GM12878 (cell line): ENCODE results near the gene RBM18. TPM values are rescaled to one million over a fixed set of nuclear protein-coding genes. Genes with fewer than 3 reads are reported as not detected.

Source experiments
- ATAC-seq: fragments of 200-7000 bp; cut with Tn5 transposase; 3 replicates; pipeline ENCODE4 v1.9.1; 2020; ENCODE audit warnings: mild to moderate bottlenecking, moderate library complexity
- BruUV-seq: library from RNA; stranded (reverse); fragments of 400-500 nt; replicated peaks from 2 replicates; lab custom pipeline; 2021; lab: Mats Ljungman, UMichigan
- CTCF ChIA-PET: fragments of 300-600 bp; sonication (Branson Sonifier 250); formaldehyde crosslinking; extraction: SDS; loops from one replicate; lab custom pipeline; 2021; ENCODE audit warnings: inconsistent platforms; lab: Yijun Ruan, JAX
- POLR2A ChIA-PET: fragments of 350-600 bp; formaldehyde crosslinking; extraction: SDS; loops from one replicate; lab custom pipeline; 2021; ENCODE audit warnings: inconsistent platforms; lab: Charles Lee
- RAD21 ChIA-PET: fragments of 300-600 bp; sonication (Branson Sonifier 250); formaldehyde crosslinking; loops from one replicate; lab custom pipeline; 2023; ENCODE audit warnings: antibody characterized with exemption; ENCODE audit not compliant: unreplicated experiment; lab: Charles Lee
- SMC1A ChIA-PET: fragments of 300-600 bp; sonication (Branson Sonifier 250); formaldehyde crosslinking; loops from one replicate; lab custom pipeline; 2023; ENCODE audit not compliant: unreplicated experiment, uncharacterized antibody; lab: Charles Lee
- DNase-seq: peaks from one replicate; pipeline ENCODE4 v3.0.0-alpha.2; 2011; ENCODE audit warnings: low read depth, low spot score
- FAIRE-seq: peaks from 3 replicates; lab custom pipeline; 2011; peaks lifted over from hg19 to GRCh38; lab: Jason Lieb, UNC
- H2AFZ ChIP-seq: 2 replicates; pipeline ENCODE4 v1.6.0; 2011; ENCODE audit warnings: low read depth, low read length, control low read depth; ENCODE audit not compliant: control insufficient read depth
- H3K27ac ChIP-seq: 2 replicates; pipeline ENCODE4 v1.5.1; 2011; ENCODE audit warnings: control low read depth; ENCODE audit not compliant: control insufficient read depth, insufficient read depth
- H3K27me3 ChIP-seq, 2 experiments: replicated peaks in 1 of 2; 2 replicates each; pipeline versions ENCODE4 v1.6.0 to v1.6.1; 2011; ENCODE audit warnings: low read length in 1 of 2; ENCODE audit not compliant: control insufficient read depth in 2 of 2, insufficient read depth in 2 of 2
- H3K36me3 ChIP-seq, 2 experiments: 2 replicates each; pipeline ENCODE4 v1.5.1; 2011; ENCODE audit warnings: low read length in 1 of 2; ENCODE audit not compliant: control insufficient read depth in 2 of 2, insufficient read depth in 2 of 2
- H3K4me1 ChIP-seq: 2 replicates; pipeline ENCODE4 v1.6.1; 2011; ENCODE audit warnings: mild to moderate bottlenecking, low read length, moderate library complexity, mixed read lengths; ENCODE audit not compliant: control insufficient read depth, insufficient read depth
- H3K4me2 ChIP-seq: 2 replicates; pipeline ENCODE4 v1.6.0; 2011; ENCODE audit warnings: control low read depth; ENCODE audit not compliant: control insufficient read depth, insufficient read depth
- H3K4me3 ChIP-seq: fragments of 200-600 bp; sonication (generic); 2 replicates; pipeline ENCODE4 v1.5.1; 2016
- H3K79me2 ChIP-seq: 2 replicates; pipeline ENCODE4 v1.6.0; 2011; ENCODE audit warnings: low read length; ENCODE audit not compliant: control insufficient read depth, insufficient read depth
- H3K9ac ChIP-seq: 2 replicates; pipeline ENCODE4 v1.8.0; 2011; ENCODE audit warnings: low read length, control low read depth, mixed read lengths; ENCODE audit not compliant: control insufficient read depth, insufficient read depth
- H3K9me3 ChIP-seq: replicated peaks from 3 replicates; pipeline ENCODE4 v1.5.1; 2011; ENCODE audit warnings: mild to moderate bottlenecking, low read length; ENCODE audit not compliant: control insufficient read depth, insufficient read depth
- H4K20me1 ChIP-seq: 2 replicates; pipeline ENCODE4 v1.6.0; 2011; ENCODE audit not compliant: control insufficient read depth, insufficient read depth
- BACH1 ChIP-seq: fragments of 450-650 bp; IDR thresholded peaks from 2 replicates; pipeline ENCODE4 v1.6.1; 2017; ENCODE audit warnings: mild to moderate bottlenecking, borderline replicate concordance
- CBFB ChIP-seq: IDR thresholded peaks from 2 replicates; pipeline ENCODE4 v1.6.1; 2016; ENCODE audit warnings: antibody characterized with exemption, low read depth
- CUX1 ChIP-seq: IDR thresholded peaks from 2 replicates; pipeline ENCODE4 v1.6.1; 2012; ENCODE audit warnings: improper control_type of control experiment, low read depth, low read length; ENCODE audit not compliant: insufficient replicate concordance
- HCFC1 ChIP-seq: fragments of 150-350 bp; IDR thresholded peaks from 2 replicates; pipeline ENCODE4 v1.6.1; 2014; ENCODE audit warnings: low read length
- HDGF ChIP-seq: fragments of 450-650 bp; IDR thresholded peaks from 2 replicates; pipeline ENCODE4 v1.6.1; 2016; ENCODE audit warnings: antibody characterized with exemption
- IKZF2 ChIP-seq, 2 experiments: fragments of 450-650 bp; IDR thresholded peaks; 2 replicates each; pipeline ENCODE4 v1.6.1; 2017; ENCODE audit warnings: mild to moderate bottlenecking in 2 of 2, moderate library complexity in 2 of 2
- NFYB ChIP-seq: IDR thresholded peaks from 2 replicates; pipeline ENCODE4 v1.6.1; 2011; ENCODE audit warnings: low read depth, mild to moderate bottlenecking, low read length, improper control_type of control experiment, moderate library complexity; ENCODE audit not compliant: insufficient read depth
- PBX3 ChIP-seq: IDR thresholded peaks from 2 replicates; pipeline ENCODE4 v1.6.1; 2011; ENCODE audit warnings: mild to moderate bottlenecking, low read depth, low read length, moderate library complexity; ENCODE audit not compliant: insufficient replicate concordance
- SUZ12 ChIP-seq: fragments of 200-600 bp; sonication (generic); IDR thresholded peaks from one replicate; pipeline ENCODE4 v1.6.1; 2018; ENCODE audit warnings: antibody characterized with exemption, mild to moderate bottlenecking; ENCODE audit not compliant: unreplicated experiment
- TCF7 ChIP-seq: IDR thresholded peaks from 2 replicates; pipeline ENCODE4 v1.6.1; 2014; ENCODE audit warnings: antibody characterized with exemption, borderline replicate concordance
- ZBED1 ChIP-seq: IDR thresholded peaks from 2 replicates; pipeline ENCODE4 v1.6.1; 2016; ENCODE audit warnings: borderline replicate concordance
- WGBS: methylation state at CpG from one replicate; pipeline ENCODE4 v1.1.6; 2016; ENCODE audit warnings: low lambda C conversion rate; ENCODE audit not compliant: insufficient replicate concordance, insufficient coverage; ENCODE audit errors: missing lambda C conversion rate; 5-methylcytosine and 5-hydroxymethylcytosine counted together
- in situ Hi-C: fragments of 300-500 bp; cut with MboI; formaldehyde crosslinking; loops from 9 replicates; pipeline ENCODE4 v1.14.3; 2018; ENCODE audit warnings: mixed read lengths
- intact Hi-C: fragments of 100-400 bp; cut with micrococcal nuclease; formaldehyde crosslinking; loops from one replicate; pipeline ENCODE4 v1.14.2; 2022; ENCODE audit not compliant: unreplicated experiment
- polyA plus RNA-seq, 11 experiments: library from polyadenylated mRNA; depleted of rRNA in 4 of 11; unstranded in 6 of 11; stranded (reverse) in 5 of 11; fragments of >200 nt; fragmentation: Nextera tagmentation in 4 of 11; fragmentation: Illumina TruSeq in 1 of 11; extraction: Ambion mirVana in 4 of 11; extraction: Trizol in 1 of 11; gene quantifications; 1 replicate in 1 of 11; 2 replicates in 10 of 11; pipeline versions ENCODE4 v1.2.1 to v1.2.3, GENCODE V29; 2011 to 2016; ENCODE audit warnings: inconsistent platforms in 2 of 11, missing spikeins in 2 of 11, low read depth in 1 of 11
- total RNA-seq, 4 experiments: library from RNA; depleted of rRNA in 3 of 4; stranded (reverse); fragments of >200 nt in 3 of 4; fragmentation: Illumina TruSeq in 1 of 4; extraction: Trizol in 1 of 4; gene quantifications; 2 replicates each; pipeline versions ENCODE4 v1.2.1 to v1.2.3, GENCODE V29; 2013 to 2021
- TF ChIP-seq, protein P1 (sequence below): fragments of 450-650 bp; IDR thresholded peaks from 2 replicates; pipeline ENCODE4 v1.6.1; 2017; ENCODE audit warnings: mild to moderate bottlenecking, low read depth, inconsistent platforms; ENCODE audit not compliant: poor library complexity, severe bottlenecking
- TF ChIP-seq, protein P2 (sequence below): fragments of 150-350 bp; IDR thresholded peaks from 2 replicates; pipeline ENCODE4 v1.6.1; 2014; ENCODE audit warnings: mild to moderate bottlenecking, low read depth, low read length

RBM18 gene
- total and polyA plus RNA-seq, 10 of the 15 experiments (the other 5 are each of a cell fraction or from before 2014, with no cell fraction given): 6.4 to 46.8 (median 30.4) TPM

- TF ChIP-seq, protein P1, sequence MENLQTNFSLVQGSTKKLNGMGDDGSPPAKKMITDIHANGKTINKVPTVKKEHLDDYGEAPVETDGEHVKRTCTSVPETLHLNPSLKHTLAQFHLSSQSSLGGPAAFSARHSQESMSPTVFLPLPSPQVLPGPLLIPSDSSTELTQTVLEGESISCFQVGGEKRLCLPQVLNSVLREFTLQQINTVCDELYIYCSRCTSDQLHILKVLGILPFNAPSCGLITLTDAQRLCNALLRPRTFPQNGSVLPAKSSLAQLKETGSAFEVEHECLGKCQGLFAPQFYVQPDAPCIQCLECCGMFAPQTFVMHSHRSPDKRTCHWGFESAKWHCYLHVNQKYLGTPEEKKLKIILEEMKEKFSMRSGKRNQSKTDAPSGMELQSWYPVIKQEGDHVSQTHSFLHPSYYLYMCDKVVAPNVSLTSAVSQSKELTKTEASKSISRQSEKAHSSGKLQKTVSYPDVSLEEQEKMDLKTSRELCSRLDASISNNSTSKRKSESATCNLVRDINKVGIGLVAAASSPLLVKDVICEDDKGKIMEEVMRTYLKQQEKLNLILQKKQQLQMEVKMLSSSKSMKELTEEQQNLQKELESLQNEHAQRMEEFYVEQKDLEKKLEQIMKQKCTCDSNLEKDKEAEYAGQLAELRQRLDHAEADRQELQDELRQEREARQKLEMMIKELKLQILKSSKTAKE: no peak
Observed at GRCh38 chr9:122246666-122247065, 18.0 kb downstream of the RBM18 start (continued).

DNA sequence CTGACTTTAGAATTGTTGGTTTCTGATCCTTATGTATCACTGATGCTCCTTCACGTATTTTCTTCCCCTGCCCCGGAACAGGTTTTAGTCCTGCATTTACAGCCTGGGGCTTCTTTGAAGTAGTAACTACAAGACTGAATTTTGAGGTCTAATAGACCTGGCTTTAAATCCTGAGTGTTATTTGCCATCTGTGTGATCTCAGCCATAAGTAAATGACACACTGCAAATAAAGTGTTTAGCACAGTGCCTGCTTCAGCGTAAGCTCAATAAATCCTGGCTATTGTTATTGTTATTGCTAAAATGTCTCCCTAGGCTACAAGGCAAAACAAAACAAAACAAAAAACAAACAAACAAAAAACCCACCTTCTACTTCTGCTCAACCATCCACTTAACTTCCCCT lies 20.3 kb downstream of the RBM18 start:
- 67% methylated on average over 3 of the region's 3 CpGs for WGBS
- ATAC-seq: no peak
- no TSS peak for BruUV-seq
- Histone ChIP-seq H4K20me1 (no peaks in the 10 kb centered on the region), H3K9ac (no peak overlapping the region), H3K9me3 (no peaks in the 10 kb centered on the region), H2AFZ (no peak overlapping the region), H3K79me2 (no peaks in the 10 kb centered on the region), H3K4me1 (no peaks in the 10 kb centered on the region), H3K4me3 (no peak overlapping the region), H3K36me3 (peaks cover 4 to 19% of the 10 kb centered on the region in 2 experiments), H3K4me2 (no peak overlapping the region), H3K27me3 (no peaks in the 10 kb centered on the region), H3K27ac (no peak overlapping the region)
- in situ Hi-C loops (no loop called here), intact Hi-C loops (no loop called here)
- no peak for DNase-seq
- CTCF ChIA-PET: interaction anchor here (1.5 kb wide), 1 partner anchor 8 kb away, joined by 3 read pairs; no protein-coding TSS in a partner anchor
- SMC1A ChIA-PET: no interaction called here
- no peak for FAIRE-seq
- POLR2A ChIA-PET: no interaction called here
- RAD21 ChIA-PET: no interaction called here
- TF ChIP-seq ZBED1 (no peak), BACH1 (no peak), HDGF (no peak), TCF7 (no peak), HCFC1 (no peak), NFYB (no peak), CUX1 (no peak), CBFB (no peak), SUZ12 (no peak), IKZF2 (IDR thresholded peaks at IDR 0.05) (no peak), PBX3 (no peak)
- TF ChIP-seq, protein P2, sequence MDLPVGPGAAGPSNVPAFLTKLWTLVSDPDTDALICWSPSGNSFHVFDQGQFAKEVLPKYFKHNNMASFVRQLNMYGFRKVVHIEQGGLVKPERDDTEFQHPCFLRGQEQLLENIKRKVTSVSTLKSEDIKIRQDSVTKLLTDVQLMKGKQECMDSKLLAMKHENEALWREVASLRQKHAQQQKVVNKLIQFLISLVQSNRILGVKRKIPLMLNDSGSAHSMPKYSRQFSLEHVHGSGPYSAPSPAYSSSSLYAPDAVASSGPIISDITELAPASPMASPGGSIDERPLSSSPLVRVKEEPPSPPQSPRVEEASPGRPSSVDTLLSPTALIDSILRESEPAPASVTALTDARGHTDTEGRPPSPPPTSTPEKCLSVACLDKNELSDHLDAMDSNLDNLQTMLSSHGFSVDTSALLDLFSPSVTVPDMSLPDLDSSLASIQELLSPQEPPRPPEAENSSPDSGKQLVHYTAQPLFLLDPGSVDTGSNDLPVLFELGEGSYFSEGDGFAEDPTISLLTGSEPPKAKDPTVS: no peak
